ENCODE data around the gene MSTO1.

GRCh38 chr1:155657463-155657862, 47.4 kb downstream of the MSTO1 start:
- no peak for TF ChIP-seq CTCF (IDR thresholded peaks at IDR 0.05)
- no peak for TF ChIP-seq ZNF532 (CRISPR knock-in tag; IDR thresholded peaks at IDR 0.05; ENCODE audit: borderline replicate concordance)
- TF ChIP-seq ETV6 (CRISPR knock-in tag; IDR thresholded peaks at IDR 0.05): no peak
- TF ChIP-seq NR2C2 (CRISPR knock-in tag; IDR thresholded peaks at IDR 0.05): no peak
- no peak for TF ChIP-seq JUN (CRISPR knock-in tag; IDR thresholded peaks at IDR 0.05)
- no peak for TF ChIP-seq NFE2L1 (CRISPR knock-in tag; IDR thresholded peaks at IDR 0.05)
- TF ChIP-seq TCF7 (CRISPR knock-in tag; IDR thresholded peaks at IDR 0.05; ENCODE audit: low read depth): no peak
- TF ChIP-seq AFF4 (CRISPR knock-in tag; IDR thresholded peaks at IDR 0.05; ENCODE audit: borderline replicate concordance): no peak
- no peak for TF ChIP-seq ATF1 (CRISPR knock-in tag; IDR thresholded peaks at IDR 0.05)
- no peak for TF ChIP-seq SP1 (CRISPR knock-in tag; conservative IDR thresholded peaks at IDR 0.05)
- TF ChIP-seq MLX (CRISPR knock-in tag; IDR thresholded peaks at IDR 0.05): no peak
- no peak for TF ChIP-seq ATF2 (CRISPR knock-in tag; IDR thresholded peaks at IDR 0.05; ENCODE audit: borderline replicate concordance, low read depth)
- TF ChIP-seq RELA (CRISPR knock-in tag; IDR thresholded peaks at IDR 0.05; ENCODE audit: borderline replicate concordance): no peak

Data from WTC11 (cell line).